Endothelial cell of umbilical vein (primary cell): ENCODE data around the gene IGHMBP2. TPM values are rescaled to one million over a fixed set of nuclear protein-coding genes. Genes with fewer than 3 reads are reported as not detected.

Experiments
- BruUV-seq: library from RNA; stranded (reverse); fragments of 400-500 nt; replicated peaks from 2 replicates; lab custom pipeline; 2021; lab: Mats Ljungman, UMichigan
- CTCF ChIA-PET: fragments of 300-600, 350-600 bp; sonication (Branson Sonifier 250); formaldehyde crosslinking; loops from one replicate; lab custom pipeline; 2021; ENCODE audit warnings: antibody characterized with exemption, inconsistent platforms; lab: Charles Lee
- POLR2A ChIA-PET: fragments of 300-600, 350-600 bp; sonication (Branson Sonifier 250); formaldehyde crosslinking; loops from one replicate; lab custom pipeline; 2021; ENCODE audit warnings: antibody characterized with exemption, inconsistent platforms; lab: Charles Lee
- DNase-seq: peaks from one replicate; pipeline ENCODE4 v3.0.0-alpha.2; 2011; ENCODE audit warnings: low read depth, low spot score
- FAIRE-seq: peaks from 2 replicates; lab custom pipeline; 2011; peaks lifted over from hg19 to GRCh38; lab: Jason Lieb, UNC
- H2AFZ ChIP-seq: 2 replicates; pipeline ENCODE4 v1.6.0; 2012; ENCODE audit warnings: low read depth, low read length, control low read depth, inconsistent platforms
- H3K27ac ChIP-seq: 2 replicates; pipeline ENCODE4 v1.5.1; 2011; ENCODE audit warnings: low read depth, mild to moderate bottlenecking, control low read depth, low read length, moderate library complexity; ENCODE audit not compliant: insufficient read depth
- H3K27me3 ChIP-seq, 2 experiments: 2 replicates each; pipeline versions ENCODE4 v1.6.0 to v1.6.1; 2011; ENCODE audit warnings: low read length in 2 of 2, mixed read lengths in 1 of 2; ENCODE audit not compliant: control insufficient read depth in 2 of 2, insufficient read depth in 2 of 2
- H3K36me3 ChIP-seq, 2 experiments: 2 replicates in 1 of 2; 3 replicates in 1 of 2; pipeline ENCODE4 v1.5.1; 2011; ENCODE audit warnings: low read length in 2 of 2, mild to moderate bottlenecking in 1 of 2, moderate library complexity in 1 of 2; ENCODE audit not compliant: control insufficient read depth in 2 of 2, insufficient read depth in 2 of 2; ENCODE audit errors: extremely low read depth in 1 of 2
- H3K4me1 ChIP-seq: 3 replicates; pipeline ENCODE4 v1.5.1; 2011; ENCODE audit warnings: mild to moderate bottlenecking, low read length; ENCODE audit not compliant: control insufficient read depth, insufficient read depth; ENCODE audit errors: extremely low read depth
- H3K4me2 ChIP-seq: 2 replicates; pipeline ENCODE4 v1.6.1; 2011; ENCODE audit warnings: low read length, control low read depth, mixed read lengths; ENCODE audit not compliant: insufficient read depth
- H3K4me3 ChIP-seq, 3 experiments: fragments of 200-600 bp in 1 of 3; sonication (generic), shearing (Covaris generic) in 1 of 3; replicated peaks in 1 of 3; 2 replicates each; pipeline ENCODE4 v1.5.1; 2011 to 2016; ENCODE audit warnings: control low read depth in 3 of 3, low read length in 3 of 3, mild to moderate bottlenecking in 2 of 3, inconsistent platforms in 1 of 3, low read depth in 1 of 3, moderate library complexity in 1 of 3; ENCODE audit not compliant: insufficient read depth in 1 of 3
- H3K79me2 ChIP-seq: 2 replicates; pipeline ENCODE4 v1.6.0; 2012; ENCODE audit warnings: low read length, inconsistent platforms; ENCODE audit not compliant: control insufficient read depth, insufficient read depth
- H3K9ac ChIP-seq: replicated peaks from 2 replicates; pipeline ENCODE3; 2011; ENCODE audit warnings: low read length, control low read depth; ENCODE audit not compliant: insufficient read depth; ENCODE audit errors: extremely low read depth
- H3K9me1 ChIP-seq: replicated peaks from 3 replicates; pipeline ENCODE4 v1.6.0; 2011; ENCODE audit warnings: mild to moderate bottlenecking, low read length; ENCODE audit not compliant: control insufficient read depth, insufficient read depth; ENCODE audit errors: extremely low read depth
- H3K9me3 ChIP-seq: replicated peaks from 2 replicates; pipeline ENCODE4 v1.5.1; 2012; ENCODE audit warnings: low read length, inconsistent platforms; ENCODE audit not compliant: control insufficient read depth, insufficient read depth
- H4K20me1 ChIP-seq: replicated peaks from 2 replicates; pipeline ENCODE3; 2011; ENCODE audit warnings: mild to moderate bottlenecking, low read length; ENCODE audit not compliant: control insufficient read depth, insufficient read depth; ENCODE audit errors: extremely low read depth
- EZH2 ChIP-seq: IDR thresholded peaks from 2 replicates; pipeline ENCODE4 v1.6.1; 2012; ENCODE audit warnings: borderline replicate concordance, low read depth, mild to moderate bottlenecking, moderate library complexity, low read length, inconsistent platforms; ENCODE audit not compliant: severe bottlenecking
- FOS ChIP-seq: IDR thresholded peaks from 2 replicates; pipeline ENCODE4 v1.6.1; 2011; ENCODE audit warnings: mild to moderate bottlenecking, low read length, moderate library complexity, borderline replicate concordance; ENCODE audit not compliant: insufficient read depth
- GATA2 ChIP-seq: IDR thresholded peaks from 2 replicates; pipeline ENCODE4 v1.7.0; 2011; ENCODE audit warnings: low read depth, mild to moderate bottlenecking, moderate library complexity, mixed read lengths, low read length; ENCODE audit not compliant: insufficient read length, insufficient read depth
- JUN ChIP-seq: IDR thresholded peaks from 2 replicates; pipeline ENCODE4 v1.6.1; 2011; ENCODE audit warnings: borderline replicate concordance, low read depth; ENCODE audit not compliant: insufficient read length, insufficient read depth
- MYC ChIP-seq: IDR thresholded peaks from one replicate; pipeline ENCODE4 v1.6.1; 2011; ENCODE audit warnings: mild to moderate bottlenecking, low read depth, low read length
- POLR2A ChIP-seq: IDR thresholded peaks from 2 replicates; pipeline ENCODE4 v1.6.1; 2012; ENCODE audit warnings: low read depth, mild to moderate bottlenecking, control low read depth, low read length
- POLR2AphosphoS5 ChIP-seq: IDR thresholded peaks from 2 replicates; pipeline ENCODE4 v1.6.1; 2012; ENCODE audit warnings: low read depth, mild to moderate bottlenecking, control low read depth, low read length, moderate library complexity; ENCODE audit not compliant: insufficient read depth
- dilution Hi-C: fragments of 300-500 bp; cut with MboI; formaldehyde crosslinking; loops from one replicate; pipeline ENCODE4 v1.15.0; 2019; ENCODE audit warnings: low sequenced_read_pairs; ENCODE audit not compliant: extremely low pct_ligation_motif_present
- intact Hi-C: fragments of 100-400 bp; cut with micrococcal nuclease; formaldehyde crosslinking; loops from one replicate; pipeline ENCODE4 v1.10.0; 2022
- polyA plus RNA-seq, 4 experiments: library from polyadenylated mRNA; depleted of rRNA in 3 of 4; stranded (reverse) in 3 of 4; unstranded in 1 of 4; fragments of >200 nt; gene quantifications; 2 replicates each; pipeline versions ENCODE4 v1.2.1 to v1.2.3, GENCODE V29; 2011 to 2012; ENCODE audit warnings: missing spikeins in 1 of 4
- total RNA-seq: library from RNA; stranded (reverse); gene quantifications from 2 replicates; pipeline ENCODE4 v1.2.3, GENCODE V29; 2021
- TF ChIP-seq, protein P1 (sequence below), 2 donors: IDR thresholded peaks; 1 replicate in 1 of 2; 2 replicates in 1 of 2; pipeline ENCODE4 v1.5.1; 2011; ENCODE audit warnings: low read length in 2 of 2, mild to moderate bottlenecking in 2 of 2, moderate library complexity in 2 of 2, control low read depth in 1 of 2, inconsistent platforms in 1 of 2, low read depth in 1 of 2; ENCODE audit not compliant: insufficient read depth in 1 of 2; ENCODE audit errors: extremely low read depth in 1 of 2
- TF ChIP-seq, protein P2 (sequence below): IDR thresholded peaks from 2 replicates; pipeline ENCODE4 v1.6.1; 2011; ENCODE audit not compliant: insufficient read depth, insufficient read length

Gene IGHMBP2
- total and polyA plus RNA-seq, 2 donors (not counting 3 experiments of a cell fraction or from before 2014, with no cell fraction given) = 10.9 to 25.1 TPM

DNA sequence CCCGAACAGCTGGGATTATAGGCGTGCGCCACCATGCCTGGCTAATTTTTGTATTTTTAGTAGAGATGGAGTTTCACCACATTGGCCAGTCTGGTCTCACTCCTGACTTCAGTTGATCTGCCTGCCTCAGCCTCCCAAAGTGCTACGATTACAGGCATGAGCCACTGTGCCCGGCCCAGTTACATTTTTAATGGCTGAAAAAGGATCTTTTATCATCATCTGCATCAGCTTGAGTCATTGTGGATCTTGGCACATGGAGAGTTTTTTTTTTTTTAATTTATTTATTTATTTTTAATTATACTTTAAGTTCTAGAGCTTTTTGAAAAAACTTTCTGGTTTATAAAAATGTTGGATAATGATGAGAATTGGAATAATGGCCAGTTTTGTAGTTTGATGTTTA is 8.6 kb downstream of the IGHMBP2 start:
- no peaks in the 10 kb centered on the region for H3K27me3 ChIP-seq
- H3K36me3 ChIP-seq = peaks cover 10 to 47% of the 10 kb centered on the region in 2 experiments
- dilution Hi-C loops = no loop called here
- no TSS peak for BruUV-seq
- DNase-seq (no peak), FAIRE-seq (peak; percentile 72)
- intact Hi-C loops = no loop called here
- H3K4me2 ChIP-seq = no peak overlapping the region
- H3K9me3 ChIP-seq = no peaks in the 10 kb centered on the region
- no peak for TF ChIP-seq POLR2AphosphoS5
- peak; percentile 45 for TF ChIP-seq GATA2
- ChIA-PET POLR2A (no interaction called here), CTCF (no interaction called here)
- no peaks in the 10 kb centered on the region for H3K4me1 ChIP-seq
- no peak overlapping the region for H3K4me3 ChIP-seq
- H3K27ac ChIP-seq = no peak overlapping the region
- no peaks in the 10 kb centered on the region for H4K20me1 ChIP-seq
- H3K9me1 ChIP-seq = no peaks in the 10 kb centered on the region
- no peaks in the 10 kb centered on the region for H3K79me2 ChIP-seq
- H2AFZ ChIP-seq = no peak overlapping the region
- H3K9ac ChIP-seq = no peak overlapping the region

GRCh38 chr11:68913188-68913587 is 9.5 kb downstream of the IGHMBP2 start:
- Histone ChIP-seq H3K4me3 (no peak overlapping the region), H2AFZ (no peak overlapping the region), H3K27ac (no peak overlapping the region), H3K9me1 (no peaks in the 10 kb centered on the region), H4K20me1 (no peaks in the 10 kb centered on the region), H3K79me2 (no peaks in the 10 kb centered on the region), H3K27me3 (no peaks in the 10 kb centered on the region), H3K9ac (no peak overlapping the region), H3K4me2 (no peak overlapping the region), H3K36me3 (peaks cover 10 to 50% of the 10 kb centered on the region in 2 experiments), H3K9me3 (no peaks in the 10 kb centered on the region), H3K4me1 (no peaks in the 10 kb centered on the region)
- dilution Hi-C loops (no loop called here), intact Hi-C loops (no loop called here)
- CTCF ChIA-PET = no interaction called here
- DNase-seq (no peak), FAIRE-seq (no peak)
- POLR2A ChIA-PET = no interaction called here
- BruUV-seq = no TSS peak
- TF ChIP-seq JUN (no peak), EZH2 (no peak), POLR2A (no peak), GATA2 (no peak), FOS (no peak), MYC (no peak), POLR2AphosphoS5 (no peak)
- TF ChIP-seq, protein P1, sequence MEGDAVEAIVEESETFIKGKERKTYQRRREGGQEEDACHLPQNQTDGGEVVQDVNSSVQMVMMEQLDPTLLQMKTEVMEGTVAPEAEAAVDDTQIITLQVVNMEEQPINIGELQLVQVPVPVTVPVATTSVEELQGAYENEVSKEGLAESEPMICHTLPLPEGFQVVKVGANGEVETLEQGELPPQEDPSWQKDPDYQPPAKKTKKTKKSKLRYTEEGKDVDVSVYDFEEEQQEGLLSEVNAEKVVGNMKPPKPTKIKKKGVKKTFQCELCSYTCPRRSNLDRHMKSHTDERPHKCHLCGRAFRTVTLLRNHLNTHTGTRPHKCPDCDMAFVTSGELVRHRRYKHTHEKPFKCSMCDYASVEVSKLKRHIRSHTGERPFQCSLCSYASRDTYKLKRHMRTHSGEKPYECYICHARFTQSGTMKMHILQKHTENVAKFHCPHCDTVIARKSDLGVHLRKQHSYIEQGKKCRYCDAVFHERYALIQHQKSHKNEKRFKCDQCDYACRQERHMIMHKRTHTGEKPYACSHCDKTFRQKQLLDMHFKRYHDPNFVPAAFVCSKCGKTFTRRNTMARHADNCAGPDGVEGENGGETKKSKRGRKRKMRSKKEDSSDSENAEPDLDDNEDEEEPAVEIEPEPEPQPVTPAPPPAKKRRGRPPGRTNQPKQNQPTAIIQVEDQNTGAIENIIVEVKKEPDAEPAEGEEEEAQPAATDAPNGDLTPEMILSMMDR (IDR thresholded peaks at IDR 0.05; ENCODE audit: extremely low read depth in 1 of 2, insufficient read depth in 1 of 2, low read depth in 1 of 2, low read length in 2 of 2) = no peak
- TF ChIP-seq, protein P2, sequence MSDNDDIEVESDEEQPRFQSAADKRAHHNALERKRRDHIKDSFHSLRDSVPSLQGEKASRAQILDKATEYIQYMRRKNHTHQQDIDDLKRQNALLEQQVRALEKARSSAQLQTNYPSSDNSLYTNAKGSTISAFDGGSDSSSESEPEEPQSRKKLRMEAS = no peak
